ENCODE measurements around the gene WFIKKN1. TPM values are rescaled to one million over a fixed set of nuclear protein-coding genes. Genes with fewer than 3 reads are reported as not detected.

Gene WFIKKN1
- total RNA-seq, 1 donor from 2014 or later, result not detected

GRCh38 chr16:627454-628239 is 3.1 kb upstream of the WFIKKN1 start:
- Histone ChIP-seq H3K36me3 (ENCODE audit: control insufficient read depth, insufficient read depth, low read length) (peaks cover 3% of the 10 kb centered on the region), H3K4me3 (ENCODE audit: low read depth, low read length) (no peak overlapping the region), H3K27me3 (ENCODE audit: control insufficient read depth, insufficient read depth, low read length) (no peaks in the 10 kb centered on the region)
- TF ChIP-seq CTCF (IDR thresholded peaks at IDR 0.05; ENCODE audit: insufficient read depth, low read length, severe bottlenecking), result no peak
- FAIRE-seq, result no peak
- no peak for DNase-seq (ENCODE audit: low read depth)

GRCh38 chr16:628321-629061 is 2.3 kb upstream of the WFIKKN1 start:
- no peak overlapping the region for H3K4me3 ChIP-seq (ENCODE audit: low read depth, low read length)
- FAIRE-seq (no peak), DNase-seq (ENCODE audit: low read depth) (no peak)
- no peaks in the 10 kb centered on the region for H3K27me3 ChIP-seq (ENCODE audit: control insufficient read depth, insufficient read depth, low read length)
- peaks cover 3% of the 10 kb centered on the region for H3K36me3 ChIP-seq (ENCODE audit: control insufficient read depth, insufficient read depth, low read length)
- TF ChIP-seq CTCF (IDR thresholded peaks at IDR 0.05; ENCODE audit: insufficient read depth, low read length, severe bottlenecking), result no peak

- FAIRE-seq, result no peak
- Histone ChIP-seq H3K27me3 (ENCODE audit: control insufficient read depth, insufficient read depth, low read length) (no peaks in the 10 kb centered on the region), H3K4me3 (ENCODE audit: low read depth, low read length) (no peak overlapping the region), H3K36me3 (ENCODE audit: control insufficient read depth, insufficient read depth, low read length) (peaks cover 6% of the 10 kb centered on the region)
- no peak for TF ChIP-seq CTCF (IDR thresholded peaks at IDR 0.05; ENCODE audit: insufficient read depth, low read length, severe bottlenecking)
- no peak for DNase-seq (ENCODE audit: low read depth)
Observed at GRCh38 chr16:629185-629832, 1.5 kb upstream of the WFIKKN1 start.

GRCh38 chr16:629833-630248 is 944 bp upstream of the WFIKKN1 start:
- FAIRE-seq, result no peak
- TF ChIP-seq CTCF (IDR thresholded peaks at IDR 0.05; ENCODE audit: insufficient read depth, low read length, severe bottlenecking), result no peak
- DNase-seq (ENCODE audit: low read depth), result no peak
- Histone ChIP-seq H3K36me3 (ENCODE audit: control insufficient read depth, insufficient read depth, low read length) (peaks cover 6% of the 10 kb centered on the region), H3K4me3 (ENCODE audit: low read depth, low read length) (no peak overlapping the region), H3K27me3 (ENCODE audit: control insufficient read depth, insufficient read depth, low read length) (no peaks in the 10 kb centered on the region)

GRCh38 chr16:630249-630814 is 453 bp upstream of the WFIKKN1 start:
- TF ChIP-seq CTCF (IDR thresholded peaks at IDR 0.05; ENCODE audit: insufficient read depth, low read length, severe bottlenecking), result no peak
- DNase-seq (ENCODE audit: low read depth) (no peak), FAIRE-seq (no peak)
- H3K4me3 ChIP-seq (ENCODE audit: low read depth, low read length), result no peak overlapping the region
- no peaks in the 10 kb centered on the region for H3K27me3 ChIP-seq (ENCODE audit: control insufficient read depth, insufficient read depth, low read length)
- peaks cover 6% of the 10 kb centered on the region for H3K36me3 ChIP-seq (ENCODE audit: control insufficient read depth, insufficient read depth, low read length)

Data from bronchial epithelial cell (primary cell).